WTC11 (cell line): ENCODE measurements around the gene ZNF764. TPM values are rescaled to one million over a fixed set of nuclear protein-coding genes. Genes with fewer than 3 reads are reported as not detected.

Experiments used
- ATAC-seq: fragments of 200-7000 bp; cut with Tn5 transposase; 2 replicates; pipeline ENCODE4 v1.10.0; 2021; ENCODE audit warnings: mild to moderate bottlenecking, moderate library complexity
- CTCF ChIA-PET: fragments of 300-600 bp; sonication (Branson Sonifier 250); formaldehyde crosslinking; loops from one replicate; lab custom pipeline; 2021; ENCODE audit warnings: antibody characterized with exemption; lab: Charles Lee
- POLR2A ChIA-PET: fragments of 350-600 bp; sonication (Branson Sonifier 250); formaldehyde crosslinking; loops from one replicate; lab custom pipeline; 2021; ENCODE audit warnings: antibody characterized with exemption; lab: Charles Lee
- DNase-seq: peaks from one replicate; pipeline ENCODE4 v3.0.0; 2021; ENCODE audit warnings: low spot score
- H3K27ac Mint-ChIP-seq: 2 replicates; pipeline ENCODE4 v1.8.0; 2021; ENCODE audit warnings: mixed read lengths
- H3K27me3 Mint-ChIP-seq: 2 replicates; pipeline ENCODE4 v1.8.0; 2021; ENCODE audit warnings: low read depth, mild to moderate bottlenecking, moderate library complexity, mixed read lengths
- H3K36me3 Mint-ChIP-seq: 2 replicates; pipeline ENCODE4 v1.8.0; 2021; ENCODE audit warnings: mixed read lengths
- H3K4me1 Mint-ChIP-seq: 2 replicates; pipeline ENCODE4 v1.8.0; 2022; ENCODE audit warnings: mixed read lengths
- H3K4me3 Mint-ChIP-seq: 2 replicates; pipeline ENCODE4 v1.8.0; 2021; ENCODE audit warnings: mild to moderate bottlenecking, moderate library complexity, mixed read lengths
- H3K9me3 Mint-ChIP-seq: 2 replicates; pipeline ENCODE4 v1.8.0; 2021; ENCODE audit warnings: mixed read lengths
- AFF4 ChIP-seq: sonication (generic); formaldehyde crosslinking; IDR thresholded peaks from 2 replicates; pipeline ENCODE4 v1.8.1; 2023; ENCODE audit warnings: mild to moderate bottlenecking, missing genetic modification reagents, borderline replicate concordance
- AR ChIP-seq: fragments of 250-450 bp; sonication (Bioruptor Pico); IDR thresholded peaks from 2 replicates; pipeline ENCODE4 v1.9.0; 2021; ENCODE audit warnings: mild to moderate bottlenecking
- ATF3 ChIP-seq: sonication (generic); formaldehyde crosslinking; conservative IDR thresholded peaks from 2 replicates; pipeline ENCODE4 v1.8.1; 2022; ENCODE audit warnings: mild to moderate bottlenecking, missing genetic modification reagents
- ESRRA ChIP-seq: sonication (generic); formaldehyde crosslinking; IDR thresholded peaks from 2 replicates; pipeline ENCODE4 v1.8.1; 2022; ENCODE audit warnings: mild to moderate bottlenecking, missing genetic modification reagents, borderline replicate concordance
- FOXK1 ChIP-seq: sonication (generic); formaldehyde crosslinking; IDR thresholded peaks from 2 replicates; pipeline ENCODE4 v1.8.0; 2022; ENCODE audit warnings: mild to moderate bottlenecking, moderate library complexity, missing genetic modification reagents
- HMGA2 ChIP-seq: fragments of 250-450 bp; sonication (Bioruptor Pico); IDR thresholded peaks from 2 replicates; pipeline ENCODE4 v1.4.0; 2021; ENCODE audit warnings: mild to moderate bottlenecking, moderate library complexity
- IRF2 ChIP-seq: sonication (generic); formaldehyde crosslinking; IDR thresholded peaks from 2 replicates; pipeline ENCODE4 v1.8.0; 2022; ENCODE audit warnings: low read depth, missing genetic modification reagents, borderline replicate concordance
- MLX ChIP-seq: sonication (generic); formaldehyde crosslinking; IDR thresholded peaks from 2 replicates; pipeline ENCODE4 v1.8.1; 2023; ENCODE audit warnings: mild to moderate bottlenecking, missing genetic modification reagents, moderate library complexity
- NR1H2 ChIP-seq: sonication (generic); formaldehyde crosslinking; IDR thresholded peaks from 2 replicates; pipeline ENCODE4 v1.9.0; 2021; ENCODE audit warnings: mild to moderate bottlenecking, moderate library complexity, missing genetic modification reagents
- RORB ChIP-seq: fragments of 250-450 bp; sonication (Bioruptor Pico); IDR thresholded peaks from 2 replicates; pipeline ENCODE4 v1.9.0; 2021; ENCODE audit warnings: mild to moderate bottlenecking
- SMAD3 ChIP-seq: sonication (generic); formaldehyde crosslinking; IDR thresholded peaks from 2 replicates; pipeline ENCODE4 v1.8.0; 2022; ENCODE audit warnings: missing genetic modification reagents, mild to moderate bottlenecking, borderline replicate concordance
- ZBTB21 ChIP-seq: sonication (generic); formaldehyde crosslinking; IDR thresholded peaks from 2 replicates; pipeline ENCODE4 v1.8.1; 2023; ENCODE audit warnings: mild to moderate bottlenecking, missing genetic modification reagents, borderline replicate concordance
- ZNF121 ChIP-seq: sonication (generic); formaldehyde crosslinking; IDR thresholded peaks from 2 replicates; pipeline ENCODE4 v1.8.0; 2023; ENCODE audit warnings: missing genetic modification reagents
- ZNF219 ChIP-seq: sonication (generic); formaldehyde crosslinking; IDR thresholded peaks from 2 replicates; pipeline ENCODE4 v1.8.0; 2023; ENCODE audit warnings: missing genetic modification reagents, mild to moderate bottlenecking, borderline replicate concordance
- ZNF232 ChIP-seq: sonication (generic); formaldehyde crosslinking; IDR thresholded peaks from 2 replicates; pipeline ENCODE4 v1.8.0; 2022; ENCODE audit warnings: mild to moderate bottlenecking, missing genetic modification reagents
- total RNA-seq: library from RNA; stranded (reverse); gene quantifications from 3 replicates; pipeline ENCODE4 v1.2.3, GENCODE V29; 2021
- TF ChIP-seq, protein P1 (sequence below): sonication (generic); formaldehyde crosslinking; IDR thresholded peaks from 2 replicates; pipeline ENCODE4 v1.8.0; 2022; ENCODE audit warnings: mild to moderate bottlenecking, missing genetic modification reagents
- TF ChIP-seq, protein P2 (sequence below): fragments of 250-450 bp; sonication (Bioruptor Pico); IDR thresholded peaks from 2 replicates; pipeline ENCODE4 v1.8.0; 2021; ENCODE audit warnings: mild to moderate bottlenecking
- TF ChIP-seq, protein P3 (sequence below): sonication (generic); formaldehyde crosslinking; IDR thresholded peaks from 2 replicates; pipeline ENCODE4 v1.8.1; 2023; ENCODE audit warnings: mild to moderate bottlenecking, missing genetic modification reagents
- TF ChIP-seq, protein P4 (sequence below): sonication (generic); formaldehyde crosslinking; IDR thresholded peaks from 2 replicates; pipeline ENCODE4 v1.8.0; 2023; ENCODE audit warnings: missing genetic modification reagents

Gene ZNF764
- total RNA-seq, 1 experiment from 2014 or later = 10.4 TPM

- TF ChIP-seq AR (CRISPR knock-in tag) (no peak), NR1H2 (CRISPR knock-in tag) (no peak), SMAD3 (no peak), MLX (CRISPR knock-in tag) (no peak), FOXK1 (no peak), ATF3 (CRISPR knock-in tag) (no peak), ZNF219 (CRISPR knock-in tag) (no peak), ZBTB21 (CRISPR knock-in tag) (no peak)
- TF ChIP-seq, protein P1, sequence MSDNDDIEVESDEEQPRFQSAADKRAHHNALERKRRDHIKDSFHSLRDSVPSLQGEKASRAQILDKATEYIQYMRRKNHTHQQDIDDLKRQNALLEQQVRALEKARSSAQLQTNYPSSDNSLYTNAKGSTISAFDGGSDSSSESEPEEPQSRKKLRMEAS (CRISPR knock-in tag) = no peak
- TF ChIP-seq, protein P2, sequence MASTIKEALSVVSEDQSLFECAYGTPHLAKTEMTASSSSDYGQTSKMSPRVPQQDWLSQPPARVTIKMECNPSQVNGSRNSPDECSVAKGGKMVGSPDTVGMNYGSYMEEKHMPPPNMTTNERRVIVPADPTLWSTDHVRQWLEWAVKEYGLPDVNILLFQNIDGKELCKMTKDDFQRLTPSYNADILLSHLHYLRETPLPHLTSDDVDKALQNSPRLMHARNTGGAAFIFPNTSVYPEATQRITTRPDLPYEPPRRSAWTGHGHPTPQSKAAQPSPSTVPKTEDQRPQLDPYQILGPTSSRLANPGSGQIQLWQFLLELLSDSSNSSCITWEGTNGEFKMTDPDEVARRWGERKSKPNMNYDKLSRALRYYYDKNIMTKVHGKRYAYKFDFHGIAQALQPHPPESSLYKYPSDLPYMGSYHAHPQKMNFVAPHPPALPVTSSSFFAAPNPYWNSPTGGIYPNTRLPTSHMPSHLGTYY (CRISPR knock-in tag) = no peak
Measured at GRCh38 chr16:30532285-30533145, 25.7 kb downstream of the ZNF764 start (continued).

GRCh38 chr16:30530163-30531037 lies 27.8 kb downstream of the ZNF764 start:
- ChIA-PET POLR2A (no interaction called here), CTCF (interaction anchor here (0.6 to 3.5 kb wide), 3 partner anchors 85 to 164 kb away, joined by 3 to 20 read pairs (median 5); partner anchors contain the start of gene DCTPP1)
- peaks cover 23% of the 10 kb centered on the region for H3K4me1 Mint-ChIP-seq
- H3K27me3 Mint-ChIP-seq = no peaks in the 10 kb centered on the region
- H3K36me3 Mint-ChIP-seq = peaks cover 6% of the 10 kb centered on the region; the same call in 1 of the 2 replicates
- DNase-seq (no peak), ATAC-seq (no peak)
- no peaks in the 10 kb centered on the region for H3K9me3 Mint-ChIP-seq
- H3K27ac Mint-ChIP-seq = no peak overlapping the region
- no peak overlapping the region for H3K4me3 Mint-ChIP-seq
- TF ChIP-seq, protein P3, sequence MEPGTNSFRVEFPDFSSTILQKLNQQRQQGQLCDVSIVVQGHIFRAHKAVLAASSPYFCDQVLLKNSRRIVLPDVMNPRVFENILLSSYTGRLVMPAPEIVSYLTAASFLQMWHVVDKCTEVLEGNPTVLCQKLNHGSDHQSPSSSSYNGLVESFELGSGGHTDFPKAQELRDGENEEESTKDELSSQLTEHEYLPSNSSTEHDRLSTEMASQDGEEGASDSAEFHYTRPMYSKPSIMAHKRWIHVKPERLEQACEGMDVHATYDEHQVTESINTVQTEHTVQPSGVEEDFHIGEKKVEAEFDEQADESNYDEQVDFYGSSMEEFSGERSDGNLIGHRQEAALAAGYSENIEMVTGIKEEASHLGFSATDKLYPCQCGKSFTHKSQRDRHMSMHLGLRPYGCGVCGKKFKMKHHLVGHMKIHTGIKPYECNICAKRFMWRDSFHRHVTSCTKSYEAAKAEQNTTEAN (CRISPR knock-in tag) = no peak
- TF ChIP-seq, protein P1 (CRISPR knock-in tag) = no peak
- no peak for TF ChIP-seq HMGA2 (CRISPR knock-in tag)
- TF ChIP-seq ESRRA (CRISPR knock-in tag) = no peak
- TF ChIP-seq ZNF232 = no peak
- TF ChIP-seq RORB = no peak
- TF ChIP-seq NR1H2 (CRISPR knock-in tag) = no peak
- no peak for TF ChIP-seq IRF2 (CRISPR knock-in tag)
- TF ChIP-seq, protein P4, sequence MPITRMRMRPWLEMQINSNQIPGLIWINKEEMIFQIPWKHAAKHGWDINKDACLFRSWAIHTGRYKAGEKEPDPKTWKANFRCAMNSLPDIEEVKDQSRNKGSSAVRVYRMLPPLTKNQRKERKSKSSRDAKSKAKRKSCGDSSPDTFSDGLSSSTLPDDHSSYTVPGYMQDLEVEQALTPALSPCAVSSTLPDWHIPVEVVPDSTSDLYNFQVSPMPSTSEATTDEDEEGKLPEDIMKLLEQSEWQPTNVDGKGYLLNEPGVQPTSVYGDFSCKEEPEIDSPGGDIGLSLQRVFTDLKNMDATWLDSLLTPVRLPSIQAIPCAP = no peak
- TF ChIP-seq ZNF121 (CRISPR knock-in tag) = no peak
- no peak for TF ChIP-seq AFF4 (CRISPR knock-in tag)
